GM18526 (cell line): ENCODE results near the gene CAMTA2.

Experiments
- POLR2A ChIP-seq: IDR thresholded peaks from 3 replicates; pipeline ENCODE4 v1.6.1; 2011; ENCODE audit not compliant: insufficient read length; ENCODE audit errors: extremely low read depth

Gene CAMTA2

DNA sequence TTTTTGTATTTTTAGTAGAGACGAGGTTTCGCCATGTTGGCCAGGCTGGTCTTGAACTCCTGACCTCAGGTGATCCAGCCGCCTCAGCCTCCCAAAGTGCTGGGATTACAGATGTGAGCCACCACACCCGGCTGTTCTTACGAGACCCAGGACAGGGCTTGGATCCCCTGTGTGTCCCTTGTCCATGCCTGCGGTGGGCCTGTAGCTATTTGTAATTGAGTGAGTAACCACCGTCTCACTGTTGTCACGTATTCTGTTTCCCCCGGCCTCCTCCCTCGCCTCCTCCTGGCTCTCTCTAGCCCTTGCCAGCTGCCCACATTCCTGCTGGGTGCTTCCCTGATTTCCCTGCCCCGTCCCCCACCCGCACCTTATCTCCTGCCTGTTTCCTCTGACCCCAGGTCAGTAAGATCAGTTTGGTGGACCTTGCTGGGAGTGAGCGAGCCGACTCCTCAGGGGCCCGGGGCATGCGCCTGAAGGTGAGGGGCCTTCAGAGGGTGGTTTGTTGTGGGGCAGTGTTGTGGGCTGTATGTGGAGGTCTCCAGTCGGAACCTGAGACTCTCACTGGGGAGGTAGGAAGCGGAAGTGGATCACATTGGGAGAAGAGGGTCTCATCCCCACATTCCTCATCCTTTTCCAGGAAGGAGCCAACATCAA lies 15.9 kb upstream of the CAMTA2 start:
- TF ChIP-seq POLR2A: no peak

DNA sequence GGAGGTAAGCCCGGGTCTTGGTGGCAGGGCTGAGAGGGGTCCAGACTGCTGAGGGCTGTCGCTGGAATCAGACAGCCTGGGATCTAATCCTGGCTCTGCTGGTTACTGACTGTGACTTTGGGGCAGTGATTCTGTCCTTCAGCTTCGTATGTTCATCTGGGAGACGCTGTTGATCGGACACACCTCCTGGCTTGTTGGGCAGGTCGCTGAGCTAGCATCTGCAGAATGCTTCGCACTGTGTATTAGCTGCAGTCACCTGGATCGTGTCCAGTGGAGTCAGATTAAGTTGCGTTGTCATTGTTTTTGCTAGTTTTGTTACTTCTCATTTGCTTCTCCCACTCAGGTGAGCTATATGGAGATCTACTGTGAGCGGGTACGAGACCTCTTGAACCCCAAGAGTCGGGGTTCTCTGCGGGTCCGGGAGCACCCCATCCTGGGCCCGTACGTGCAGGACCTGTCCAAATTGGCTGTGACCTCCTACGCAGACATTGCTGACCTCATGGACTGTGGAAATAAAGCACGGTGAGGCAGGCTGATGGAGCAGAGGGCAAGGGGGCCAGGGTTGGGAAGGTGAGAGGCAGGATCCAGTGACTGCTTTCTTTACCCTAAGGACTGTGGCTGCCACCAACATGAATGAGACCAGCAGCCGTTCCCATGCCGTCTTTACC lies 14.8 kb upstream of the CAMTA2 start:
- no peak for TF ChIP-seq POLR2A

DNA sequence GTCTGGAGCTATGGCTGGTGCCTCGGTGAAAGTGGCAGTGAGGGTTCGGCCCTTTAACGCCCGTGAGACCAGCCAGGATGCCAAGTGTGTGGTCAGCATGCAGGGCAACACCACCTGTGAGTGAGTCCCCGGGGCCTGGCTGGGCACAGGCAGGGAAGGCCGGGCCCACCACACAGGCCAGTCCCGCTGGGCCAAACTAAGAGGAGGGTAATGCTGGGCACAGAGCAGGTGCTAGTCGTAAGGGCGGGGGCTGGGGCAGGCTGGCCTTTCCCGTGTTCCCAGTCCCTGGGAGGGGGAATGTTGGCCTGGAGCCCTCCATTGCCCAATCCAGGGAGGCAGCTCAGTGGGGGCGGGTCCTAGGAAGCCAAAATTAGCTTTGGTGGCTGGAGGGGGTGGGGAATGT lies 12.8 kb upstream of the CAMTA2 start:
- no peak for TF ChIP-seq POLR2A

DNA sequence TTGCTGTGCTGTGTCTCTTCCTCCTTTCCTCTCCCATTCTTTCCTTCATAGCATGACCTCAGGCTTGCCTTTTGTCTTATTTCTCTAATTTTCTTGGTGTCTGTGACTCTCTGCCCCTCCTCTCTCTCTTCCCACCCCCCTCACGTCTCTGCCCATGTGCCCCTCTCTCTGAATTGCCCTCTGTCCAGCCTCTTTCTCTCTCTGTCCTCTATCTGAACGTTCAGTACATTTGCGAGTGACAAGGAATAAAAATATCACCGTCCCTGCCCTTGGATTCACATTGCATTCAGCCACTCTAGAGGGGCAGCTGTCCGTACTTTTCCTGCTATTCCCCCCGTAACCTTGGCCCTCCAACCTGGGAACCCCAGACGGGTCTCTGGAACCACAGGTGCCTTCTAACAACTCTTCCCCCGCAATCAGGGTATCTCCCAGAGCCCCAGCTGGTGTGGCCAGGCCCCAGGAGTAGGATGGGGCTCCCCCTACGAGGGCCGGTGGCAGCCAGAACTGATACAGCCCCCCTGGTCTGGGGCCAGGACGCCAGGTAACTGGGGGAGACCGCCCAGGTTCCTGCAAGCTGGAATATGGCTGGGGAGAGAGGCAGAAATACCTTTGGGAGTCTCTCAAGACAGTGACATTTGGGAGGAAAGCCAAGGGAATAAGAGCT lies 12.1 kb upstream of the CAMTA2 start:
- no peak for TF ChIP-seq POLR2A

DNA sequence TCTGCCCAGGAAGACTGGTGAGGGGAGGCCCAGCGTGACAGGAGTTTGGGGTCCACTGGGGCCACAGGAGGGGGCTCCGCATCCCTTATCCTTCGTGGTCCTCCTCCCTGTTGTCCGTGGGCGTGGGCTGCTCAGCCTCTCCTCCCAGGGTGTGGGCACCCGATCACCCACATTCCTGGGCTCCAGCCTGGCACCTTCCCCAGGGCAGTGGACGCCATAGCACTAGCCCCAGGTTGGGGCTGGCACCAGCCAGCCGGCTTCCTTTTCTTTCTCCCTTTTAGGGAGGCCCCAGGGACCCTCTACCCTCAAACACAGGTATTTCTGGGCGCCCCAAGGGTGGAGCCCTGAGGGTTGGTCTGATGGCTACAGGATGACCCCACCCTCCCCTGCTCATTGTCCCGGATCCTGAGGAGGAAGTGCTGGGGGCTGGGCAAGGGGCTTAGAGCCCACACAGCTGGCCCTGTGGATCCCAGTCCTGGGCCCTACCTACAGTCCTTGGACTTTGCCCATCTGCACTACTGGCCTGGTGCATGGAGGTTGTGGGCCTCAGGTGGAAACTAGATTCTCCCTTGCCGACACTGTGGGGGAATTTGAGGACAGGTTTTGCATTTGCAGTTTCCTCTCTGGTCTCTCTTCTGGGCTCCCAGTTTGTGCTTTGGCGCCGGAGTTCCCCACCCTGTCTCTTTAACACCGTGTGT lies 11.4 kb upstream of the CAMTA2 start:
- TF ChIP-seq POLR2A: peak; percentile 23

DNA sequence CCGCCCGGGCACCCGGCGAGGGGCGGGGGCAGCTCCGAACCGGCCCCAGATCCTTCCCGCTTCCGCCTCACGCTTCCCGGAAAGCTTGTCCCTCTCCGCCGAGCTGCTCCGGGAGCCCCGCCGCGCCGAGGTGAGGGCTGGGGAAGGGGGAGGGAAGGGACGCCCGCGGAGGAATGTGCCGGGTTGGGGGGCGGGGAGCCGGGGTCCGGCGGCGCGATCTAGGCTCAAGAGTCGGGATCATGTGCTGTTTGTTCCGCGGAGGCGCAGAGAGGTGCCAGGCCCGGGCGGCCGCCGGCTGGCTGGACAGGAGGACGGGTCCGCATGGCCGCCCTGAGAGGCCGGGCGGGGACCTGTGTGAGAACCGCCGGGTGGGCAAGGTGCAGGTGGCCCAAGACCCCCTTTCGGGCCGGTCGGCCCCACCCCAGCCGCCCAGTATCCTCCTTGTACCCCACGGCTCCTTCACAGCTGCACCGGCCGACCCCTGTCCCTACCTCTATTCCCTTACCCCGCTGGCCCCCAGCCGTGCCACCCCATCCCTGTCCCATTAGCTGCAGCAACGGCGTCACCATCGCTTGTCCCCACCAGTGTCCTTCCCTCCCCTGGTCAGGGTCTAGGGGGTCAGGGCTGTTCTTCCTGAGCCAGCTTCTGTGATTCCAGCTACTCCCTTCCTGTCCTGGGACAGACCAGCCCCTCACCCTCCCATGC lies 10.7 kb upstream of the CAMTA2 start:
- no peak for TF ChIP-seq POLR2A

DNA sequence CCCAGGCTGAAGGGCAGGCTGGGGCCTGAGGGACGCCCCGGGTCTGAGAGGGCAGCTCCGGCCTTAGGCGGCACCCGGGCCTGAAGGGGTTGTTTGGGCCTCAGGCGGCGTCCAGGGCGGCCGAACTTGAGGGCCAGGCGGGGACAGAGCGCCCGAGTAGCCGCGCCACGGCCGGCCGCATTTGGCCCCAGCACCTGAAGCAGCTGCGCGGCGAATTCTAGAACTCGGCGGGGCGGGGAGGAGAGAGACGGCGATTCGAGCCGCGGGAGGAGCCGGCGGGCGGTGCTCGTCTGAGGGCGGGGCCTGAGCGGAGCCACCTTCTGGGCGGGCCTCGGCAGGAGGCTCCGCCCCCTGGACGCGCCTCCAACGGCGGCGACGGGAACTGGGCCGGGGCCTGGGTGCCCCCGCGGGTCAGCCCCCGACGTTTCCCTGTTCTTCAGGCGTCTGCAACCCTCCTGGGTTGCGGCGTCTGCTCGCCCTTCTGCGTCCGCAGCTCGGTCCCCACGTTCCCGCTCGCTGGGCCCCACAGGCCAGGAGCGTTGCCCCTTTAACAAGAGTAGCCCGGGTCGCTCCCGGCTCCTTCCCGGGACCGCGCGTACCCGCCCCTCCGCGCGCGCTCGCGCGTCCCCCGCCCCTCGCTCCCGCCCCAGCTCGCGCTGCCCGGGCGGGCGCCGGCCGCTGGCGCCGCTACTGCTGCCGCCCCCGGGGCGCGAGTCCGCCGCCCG lies 10.0 kb upstream of the CAMTA2 start, which contains the start of the genes INCA1 and KIF1C:
Gene INCA1 (minus strand): TSS at position 221 of the 725 bp plus-strand sequence. CDS start 3,085 bp downstream, outside the sequence.
Gene KIF1C (plus strand): TSS at position 649 of the 725 bp plus-strand sequence. CDS start 2,297 bp downstream, outside the sequence.
- TF ChIP-seq POLR2A: peak; percentile 60

DNA sequence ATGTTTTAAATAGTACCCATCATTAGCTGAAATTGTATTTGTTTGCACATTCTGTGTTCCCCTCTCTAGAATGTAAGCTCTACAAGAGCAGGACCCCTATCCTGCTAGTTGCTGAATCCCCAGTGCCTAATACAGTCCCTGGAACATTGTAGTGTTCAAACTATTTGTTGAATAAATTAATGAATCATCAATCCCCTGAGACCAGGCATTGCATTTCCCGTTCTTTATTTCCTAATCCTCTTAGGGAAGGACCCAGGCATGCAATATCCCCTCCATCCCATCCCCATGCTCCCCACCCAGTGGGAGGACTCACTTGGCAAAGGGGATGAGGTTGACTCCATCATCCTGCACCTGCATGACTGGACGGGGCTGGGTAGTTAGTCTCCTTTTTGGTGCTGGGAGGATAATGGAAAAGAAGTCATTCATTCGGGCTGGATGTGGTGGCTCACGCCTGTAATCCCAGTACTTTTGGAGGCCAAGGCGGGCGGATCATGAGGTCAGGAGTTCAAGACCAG lies 6.7 kb upstream of the CAMTA2 start:
- no peak for TF ChIP-seq POLR2A

DNA sequence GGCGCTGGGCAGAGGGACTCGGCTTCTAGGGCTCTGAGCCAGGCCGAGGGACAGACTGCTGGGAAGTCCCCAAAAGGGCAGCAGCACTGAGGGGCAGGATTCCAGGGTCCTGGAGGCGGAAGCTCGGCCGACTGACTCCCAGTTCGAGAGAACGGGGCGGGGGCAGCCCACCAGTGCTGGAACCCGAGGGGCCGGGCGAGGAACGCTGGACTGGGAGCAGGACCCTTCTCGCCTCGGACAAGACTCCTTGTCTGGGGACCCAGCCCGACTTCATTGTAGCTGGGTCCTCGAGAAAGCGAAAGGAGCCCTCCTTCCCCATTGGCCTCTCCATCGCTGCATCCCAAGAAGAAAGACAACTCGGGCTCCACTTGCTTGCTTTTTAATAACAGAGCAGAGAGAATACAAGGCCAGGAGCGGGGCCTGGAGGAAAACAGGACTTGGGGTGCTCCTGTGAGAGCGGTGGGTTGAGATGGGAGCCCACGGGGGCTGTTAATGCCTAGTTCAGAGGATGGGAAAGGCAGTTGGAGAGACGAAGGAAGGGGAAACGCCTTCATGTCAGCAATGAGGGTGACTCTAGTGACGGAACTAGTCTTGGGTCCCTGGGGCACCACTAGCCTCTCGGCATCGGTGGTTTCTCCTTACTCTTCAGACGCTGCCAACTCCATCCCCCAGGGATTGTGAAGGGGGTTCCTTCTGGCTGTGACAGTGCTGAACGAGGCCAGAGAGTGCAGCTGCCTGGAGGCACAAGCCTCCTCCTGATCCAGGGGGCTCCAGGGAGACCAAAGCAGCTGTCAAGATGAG lies 492 bp upstream of the CAMTA2 start:
- TF ChIP-seq POLR2A: peak; percentile 56

DNA sequence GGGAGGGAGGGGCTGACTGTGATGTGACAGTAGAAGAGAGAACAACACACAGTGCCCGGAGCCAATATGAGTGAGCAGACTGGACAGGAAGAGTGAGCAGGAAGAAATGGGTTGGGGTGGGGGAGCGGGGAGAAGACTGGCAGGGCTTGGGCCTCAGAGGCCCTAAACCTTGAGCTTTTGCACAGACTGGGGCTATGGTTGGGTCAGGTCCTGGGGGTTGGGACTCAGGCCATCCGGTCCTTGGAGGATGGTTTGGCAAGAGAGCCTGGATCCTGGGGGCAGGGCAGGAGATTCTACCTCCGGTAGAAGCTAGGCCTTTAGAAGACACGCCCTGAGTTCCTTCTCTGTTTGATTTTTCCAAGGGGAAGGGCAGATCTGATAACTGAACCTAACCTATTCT lies 1.1 kb downstream of the CAMTA2 start:
- no peak for TF ChIP-seq POLR2A

DNA sequence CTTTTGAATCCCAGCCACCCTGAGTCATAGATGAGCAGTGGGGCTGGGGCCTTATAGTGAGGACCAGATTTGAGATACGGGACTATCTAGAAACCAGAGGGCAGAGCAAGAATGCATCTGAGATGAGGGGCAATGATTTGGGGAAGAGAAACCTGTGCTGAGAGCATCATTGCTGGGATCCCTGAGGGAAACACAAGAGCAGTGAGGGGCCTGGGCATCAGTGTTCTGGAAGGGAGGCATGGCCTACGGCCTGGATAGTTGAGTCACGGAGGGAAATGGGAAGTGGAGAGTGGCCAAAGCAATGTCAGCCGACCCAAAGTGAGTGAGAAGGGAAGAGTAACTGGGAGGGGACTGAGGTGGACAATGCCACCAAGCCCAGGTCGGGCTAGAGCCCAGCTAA lies 5.2 kb downstream of the CAMTA2 start:
- no peak for TF ChIP-seq POLR2A

DNA sequence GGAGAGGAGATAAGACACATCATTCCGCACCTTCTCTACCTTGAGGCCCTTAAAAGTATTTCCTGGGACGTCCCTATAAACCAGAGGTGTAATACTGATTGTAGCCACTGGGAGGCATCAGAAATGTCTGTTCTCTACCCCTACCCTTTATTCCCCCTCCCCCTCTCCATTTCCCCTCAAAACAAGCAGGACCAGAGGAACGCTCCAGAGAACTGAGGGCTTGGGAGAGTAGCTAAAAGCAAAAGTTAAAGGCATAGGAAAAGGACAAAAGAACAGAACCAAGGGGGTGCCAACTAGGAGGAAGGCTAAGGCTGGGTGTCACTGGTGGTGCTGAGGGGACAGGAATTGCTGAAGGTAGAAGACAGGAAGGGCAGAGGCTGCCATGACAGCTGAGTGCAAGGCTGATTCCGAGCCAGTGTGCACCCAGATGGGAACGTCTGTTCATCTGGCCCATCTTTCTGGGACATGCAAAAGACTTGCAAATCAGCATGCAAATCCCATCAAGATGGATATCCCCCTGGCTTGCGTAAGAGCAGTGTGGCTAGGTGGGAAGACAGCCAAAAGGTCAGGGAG lies 6.7 kb downstream of the CAMTA2 start:
- no peak for TF ChIP-seq POLR2A

DNA sequence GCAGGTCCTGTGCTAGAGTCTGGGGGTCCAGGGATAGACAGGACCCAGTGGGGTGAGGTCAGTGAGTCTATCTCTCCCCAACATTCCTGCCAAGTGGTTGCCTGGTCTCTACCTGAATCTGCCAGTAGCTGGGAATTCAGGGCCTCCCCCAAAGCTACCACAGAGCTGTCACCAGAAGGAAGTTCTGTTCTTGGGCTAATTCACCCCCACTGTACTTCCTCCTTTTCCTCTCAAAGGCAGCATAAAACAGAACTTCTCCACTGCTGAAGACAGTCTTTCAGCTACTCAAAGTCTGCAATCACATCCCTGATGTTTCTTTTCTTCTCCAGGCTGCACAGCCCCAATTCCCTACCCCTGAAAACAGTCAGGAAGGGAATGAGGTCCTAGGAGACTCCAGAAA lies 8.7 kb downstream of the CAMTA2 start:
- no peak for TF ChIP-seq POLR2A

DNA sequence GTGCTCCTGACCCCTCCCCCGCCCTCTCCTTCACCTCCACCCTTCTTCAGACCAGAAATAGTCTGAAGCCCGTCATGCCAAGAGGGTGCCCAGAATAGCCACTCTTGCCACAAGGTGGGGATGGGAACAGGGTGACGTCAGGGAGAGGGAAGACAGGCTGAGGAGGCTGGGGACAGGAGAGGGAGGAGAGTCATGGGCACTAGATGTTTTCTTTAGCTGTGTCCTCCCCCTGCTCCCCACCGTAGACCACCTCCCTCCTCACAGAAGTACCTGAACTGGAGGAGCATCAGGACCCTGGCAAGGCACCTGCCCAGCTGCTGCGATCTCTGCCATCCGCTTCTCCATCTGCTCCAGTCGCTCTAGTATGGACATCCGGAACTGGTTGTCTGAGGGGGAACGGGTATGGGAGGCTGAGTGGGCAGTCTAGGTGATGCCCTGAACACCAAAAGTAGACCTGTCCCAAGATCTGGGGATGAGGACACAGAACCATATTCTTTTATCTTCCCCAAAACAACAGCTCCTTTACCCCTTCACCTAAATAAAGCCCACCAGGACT lies 13.3 kb downstream of the CAMTA2 start:
- TF ChIP-seq POLR2A: no peak
